Measurements from ENCODE around the gene CDK19. TPM values are rescaled to one million over a fixed set of nuclear protein-coding genes. Genes with fewer than 3 reads are reported as not detected.

CDK19 gene
- total and polyA plus RNA-seq, 2 of the 13 experiments (the other 11 are each of a cell fraction or from before 2014, with no cell fraction given): 13.4 to 27.0 TPM

GRCh38 chr6:110676396-110676795 lies 138.9 kb downstream of the CDK19 start:
- H3K4me2 ChIP-seq (ENCODE audit: low read depth, low read length): no peak overlapping the region
- H2AFZ ChIP-seq (ENCODE audit: low read length): no peak overlapping the region
- H3K9me3 ChIP-seq (ENCODE audit: low read length): no peaks in the 10 kb centered on the region
- H4K20me1 ChIP-seq (ENCODE audit: insufficient read depth, low read length): no peaks in the 10 kb centered on the region
- BruUV-seq (replicated peaks): no TSS peak
- no peaks in the 10 kb centered on the region for H3K27me3 ChIP-seq (ENCODE audit: control insufficient read depth in 1 of 2, insufficient read depth in 2 of 2, low read length in 2 of 2)
- H3K4me3 ChIP-seq (replicated peaks in 1 of 3; ENCODE audit: insufficient read depth in 1 of 3, low read depth in 2 of 3, low read length in 3 of 3): no peak overlapping the region
- TF ChIP-seq ZNF343 (CRISPR knock-in tag; IDR thresholded peaks at IDR 0.05): no peak
- no peak for TF ChIP-seq ZNF569 (CRISPR knock-in tag; IDR thresholded peaks at IDR 0.05; ENCODE audit: borderline replicate concordance)
- no peak for TF ChIP-seq CSRNP2 (CRISPR knock-in tag; conservative IDR thresholded peaks at IDR 0.05; ENCODE audit: low read depth)
- no peak for TF ChIP-seq PRMT3 (CRISPR knock-in tag; IDR thresholded peaks at IDR 0.05; ENCODE audit: borderline replicate concordance, low read depth)
- TF ChIP-seq HDAC6 (IDR thresholded peaks at IDR 0.05; ENCODE audit: low read depth, low read length): no peak
- TF ChIP-seq ZBTB34 (CRISPR knock-in tag; IDR thresholded peaks at IDR 0.05): no peak
- TF ChIP-seq, protein P1, sequence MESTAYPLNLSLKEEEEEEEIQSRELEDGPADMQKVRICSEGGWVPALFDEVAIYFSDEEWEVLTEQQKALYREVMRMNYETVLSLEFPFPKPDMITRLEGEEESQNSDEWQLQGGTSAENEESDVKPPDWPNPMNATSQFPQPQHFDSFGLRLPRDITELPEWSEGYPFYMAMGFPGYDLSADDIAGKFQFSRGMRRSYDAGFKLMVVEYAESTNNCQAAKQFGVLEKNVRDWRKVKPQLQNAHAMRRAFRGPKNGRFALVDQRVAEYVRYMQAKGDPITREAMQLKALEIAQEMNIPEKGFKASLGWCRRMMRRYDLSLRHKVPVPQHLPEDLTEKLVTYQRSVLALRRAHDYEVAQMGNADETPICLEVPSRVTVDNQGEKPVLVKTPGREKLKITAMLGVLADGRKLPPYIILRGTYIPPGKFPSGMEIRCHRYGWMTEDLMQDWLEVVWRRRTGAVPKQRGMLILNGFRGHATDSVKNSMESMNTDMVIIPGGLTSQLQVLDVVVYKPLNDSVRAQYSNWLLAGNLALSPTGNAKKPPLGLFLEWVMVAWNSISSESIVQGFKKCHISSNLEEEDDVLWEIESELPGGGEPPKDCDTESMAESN (CRISPR knock-in tag; conservative IDR thresholded peaks at IDR 0.05): no peak
- TF ChIP-seq ZNF205 (CRISPR knock-in tag; IDR thresholded peaks at IDR 0.05): no peak
- TF ChIP-seq ZBTB39 (CRISPR knock-in tag; IDR thresholded peaks at IDR 0.05): no peak
- no peak for TF ChIP-seq ZNF510 (CRISPR knock-in tag; IDR thresholded peaks at IDR 0.05; ENCODE audit: low read depth)
- no peak overlapping the region for H3K9ac ChIP-seq (ENCODE audit: insufficient read depth, low read depth, low read length)
- no peak for ATAC-seq
- FAIRE-seq: no peak
- ChIA-PET POLR2A (no interaction called here), CTCF (ENCODE audit: low intra/inter-chr PET ratio, low total read pairs) (no interaction called here)
- intact Hi-C loops (cut with micrococcal nuclease; ENCODE audit: unreplicated experiment) (no loop called here), in situ Hi-C loops (cut with HindIII; ENCODE audit: extremely low pct_ligation_motif_present, low pct_unique_long_range_greater_than_20kb) (loop anchor here (25.0 kb wide), 1 partner anchor 311 kb away; the partner anchor contains the start of gene RPF2)
- H3K79me2 ChIP-seq (ENCODE audit: insufficient read depth, low read length): peaks cover 24% of the 10 kb centered on the region
- H3K4me1 ChIP-seq (ENCODE audit: insufficient read depth, low read length): peaks cover 28% of the 10 kb centered on the region
- DNase-seq (ENCODE audit: low spot score): no peak
- H3K27ac ChIP-seq (ENCODE audit: extremely low read length, insufficient read depth, low read length): no peak overlapping the region
- H3K36me3 ChIP-seq (replicated peaks in 1 of 2; ENCODE audit: control insufficient read depth in 1 of 2, insufficient read depth in 2 of 2, low read length in 2 of 2): peaks cover 0 to 3% of the 10 kb centered on the region in 2 experiments; a peak in 2 of 5 replicates

Measured in HepG2 (cell line).